Adrenal gland (tissue), 12 donors: Measurements from ENCODE around the gene TASL. TPM values are rescaled to one million over a fixed set of nuclear protein-coding genes. Genes with fewer than 3 reads are reported as not detected.

Experiments used
- DNase-seq, 7 donors: peaks; one replicate each; pipeline ENCODE4 v3.0.0-alpha.2; 2019 to 2020
- H3K27ac ChIP-seq, 5 donors: fragments of 200-600 bp; sonication (generic) in 4 of 5; 1 replicate in 3 of 5; 2 replicates in 2 of 5; pipeline versions ENCODE4 v1.5.1 to v1.8.0; 2016 to 2020; ENCODE audit warnings: mild to moderate bottlenecking in 1 of 5
- H3K27me3 ChIP-seq: fragments of 200-600 bp; 2 replicates; pipeline ENCODE4 v1.8.0; 2021
- H3K36me3 ChIP-seq, 2 donors: fragments of 200-600 bp; replicated peaks in 1 of 2; 1 replicate in 1 of 2; 2 replicates in 1 of 2; pipeline versions ENCODE4 v1.5.1 to v1.8.0; 2018 to 2022
- H3K4me1 ChIP-seq, 2 donors: fragments of 200-600 bp; replicated peaks in 1 of 2; 1 replicate in 1 of 2; 2 replicates in 1 of 2; pipeline versions ENCODE4 v1.5.1 to v1.8.0; 2018 to 2021
- H3K4me3 ChIP-seq, 4 donors: fragments of 200-600 bp; sonication (generic) in 3 of 4; one replicate each; pipeline ENCODE4 v1.5.1; 2016 to 2018
- H3K9me3 ChIP-seq, 3 donors: fragments of 200-600 bp; sonication (generic) in 1 of 3; replicated peaks in 1 of 3; 1 replicate in 2 of 3; 2 replicates in 1 of 3; pipeline versions ENCODE4 v1.5.1 to v1.8.0; 2016 to 2021
- CTCF ChIP-seq, 6 experiments: fragments of 450-650 bp in 4 of 6; fragments of 200-600 bp in 2 of 6; sonication (generic) in 1 of 6; IDR thresholded peaks; 1 replicate in 5 of 6; 2 replicates in 1 of 6; pipeline versions ENCODE4 v1.5.1 to v1.8.0; 2016 to 2021; ENCODE audit warnings: antibody characterized with exemption in 6 of 6, mild to moderate bottlenecking in 2 of 6, moderate library complexity in 1 of 6
- POLR2A ChIP-seq, 2 donors: fragments of 450-650 bp; IDR thresholded peaks; one replicate each; pipeline ENCODE4 v1.6.1; 2017; ENCODE audit warnings: antibody characterized with exemption in 2 of 2, mild to moderate bottlenecking in 2 of 2, moderate library complexity in 1 of 2
- WGBS, 4 donors: extraction: QIAGEN DNeasy Blood & Tissue Kit in 2 of 4; methylation state at CpG; one replicate each; pipeline versions ENCODE4 v1.1.5 to v1.1.7; 2013 to 2017; 5-methylcytosine and 5-hydroxymethylcytosine counted together
- intact Hi-C, 2 donors: fragments of 100-400 bp; cut with DNase I; formaldehyde crosslinking; loops; one replicate each; pipeline versions ENCODE4 v1.14.1 to v1.15.0; 2022 to 2023
- polyA plus RNA-seq, 3 donors: library from polyadenylated mRNA; stranded (reverse); fragments of 200-250 nt in 2 of 3; fragments of 350-450 nt in 1 of 3; fragmentation: Illumina TruSeq in 1 of 3; extraction: RNeasy Lipid Tissue Mini Kit (QIAGEN cat#74804) in 1 of 3; gene quantifications; one replicate each; pipeline ENCODE4 v1.2.3, GENCODE V29; 2013 to 2014
- total RNA-seq, 9 donors: library from RNA; depleted of rRNA in 4 of 9; stranded (reverse); fragments of >200 nt in 4 of 9; fragments of 120-200 nt in 1 of 9; fragmentation: NEBNext Ultra II Directional in 1 of 9; extraction: Animal tissue kit (Norgen Biotek cat#: 25700) in 1 of 9; gene quantifications; one replicate each; pipeline versions ENCODE4 v1.1.0 to v1.2.4, GENCODE V29; 2013 to 2023
- donor health status: healthy with polysubstance abuse.
- donor health status: Bipolar disorder and iron deficiency.
- donor health status: DM: yes; HTN: yes; CAD: no.
- donor health status: DM: no; HTN: no; CAD: no.
- donor health status: DM: no; HTN: no; CAD: no.
- donor health status: DM: yes; HTN: yes; CAD: no.

Gene TASL
- total and polyA plus RNA-seq, 12 donors, result 0.44 to 2.9 (median 1.5) TPM

GRCh38 chrX:30589146-30589888, 11.8 kb upstream of the TASL start:
- DNase-seq, result no peak
- no peak overlapping the region for H3K4me3 ChIP-seq
- no peaks in the 10 kb centered on the region for H3K9me3 ChIP-seq
- 60 to 72% (median 70%) methylated on average over 5 of the region's 5 CpGs for WGBS, 4 donors
- peak overlapping the region in 1 of 5 donors; percentile 53 for H3K27ac ChIP-seq
- no peak for TF ChIP-seq CTCF (IDR thresholded peaks at IDR 0.05)
- TF ChIP-seq POLR2A (IDR thresholded peaks at IDR 0.05), result no peak
- intact Hi-C loops, result no loop called here
- no peaks in the 10 kb centered on the region for H3K4me1 ChIP-seq
- H3K36me3 ChIP-seq, result no peaks in the 10 kb centered on the region
- H3K27me3 ChIP-seq, result no peaks in the 10 kb centered on the region

GRCh38 chrX:30586516-30586915, 8.9 kb upstream of the TASL start:
- WGBS, 4 donors, result 42 to 90% (median 60%) methylated on average over 1 of the region's 1 CpG
- no peak overlapping the region for H3K4me3 ChIP-seq
- no peaks in the 10 kb centered on the region for H3K4me1 ChIP-seq
- no peaks in the 10 kb centered on the region for H3K36me3 ChIP-seq
- intact Hi-C loops, result no loop called here
- no peak overlapping the region for H3K27ac ChIP-seq
- TF ChIP-seq POLR2A (IDR thresholded peaks at IDR 0.05) (no peak), CTCF (IDR thresholded peaks at IDR 0.05) (no peak)
- H3K9me3 ChIP-seq, result no peaks in the 10 kb centered on the region
- H3K27me3 ChIP-seq, result no peaks in the 10 kb centered on the region
- no peak for DNase-seq

- intact Hi-C loops, result no loop called here
- TF ChIP-seq POLR2A (IDR thresholded peaks at IDR 0.05) (no peak), CTCF (IDR thresholded peaks at IDR 0.05) (no peak)
- no peaks in the 10 kb centered on the region for H3K9me3 ChIP-seq
- no peak overlapping the region for H3K4me3 ChIP-seq
- H3K27me3 ChIP-seq, result no peaks in the 10 kb centered on the region
- DNase-seq, result no peak
- H3K27ac ChIP-seq, result no peak overlapping the region
- H3K36me3 ChIP-seq, result no peaks in the 10 kb centered on the region
- WGBS, 4 donors, result 70 to 84% (median 75%) methylated on average over 6 of the region's 6 CpGs
- no peaks in the 10 kb centered on the region for H3K4me1 ChIP-seq
Observed at GRCh38 chrX:30582664-30583063, 5.1 kb upstream of the TASL start.

- H3K4me1 ChIP-seq, result no peaks in the 10 kb centered on the region
- no peak overlapping the region for H3K27ac ChIP-seq
- H3K36me3 ChIP-seq, result no peaks in the 10 kb centered on the region
- no peaks in the 10 kb centered on the region for H3K9me3 ChIP-seq
- H3K4me3 ChIP-seq, result no peak overlapping the region
- H3K27me3 ChIP-seq, result no peaks in the 10 kb centered on the region
- DNase-seq, result no peak
- WGBS, 4 donors, result 69 to 90% (median 77%) methylated on average over 2 of the region's 2 CpGs
- intact Hi-C loops, result no loop called here
- TF ChIP-seq POLR2A (IDR thresholded peaks at IDR 0.05), result no peak
- no peak for TF ChIP-seq CTCF (IDR thresholded peaks at IDR 0.05)
Observed at GRCh38 chrX:30580641-30581040, 3.1 kb upstream of the TASL start.
